ENCODE data around the gene PRR19. TPM values are rescaled to one million over a fixed set of nuclear protein-coding genes. Genes with fewer than 3 reads are reported as not detected.

Gene PRR19
- total RNA-seq, 1 donor from 2014 or later = 0.64 TPM

GRCh38 chr19:42343344-42344110, 41.6 kb downstream of the PRR19 start:
- intact Hi-C loops (cut with micrococcal nuclease) = no loop called here

- intact Hi-C loops (cut with micrococcal nuclease) = no loop called here
Observed at GRCh38 chr19:42344336-42344893, 42.5 kb downstream of the PRR19 start.

DNA sequence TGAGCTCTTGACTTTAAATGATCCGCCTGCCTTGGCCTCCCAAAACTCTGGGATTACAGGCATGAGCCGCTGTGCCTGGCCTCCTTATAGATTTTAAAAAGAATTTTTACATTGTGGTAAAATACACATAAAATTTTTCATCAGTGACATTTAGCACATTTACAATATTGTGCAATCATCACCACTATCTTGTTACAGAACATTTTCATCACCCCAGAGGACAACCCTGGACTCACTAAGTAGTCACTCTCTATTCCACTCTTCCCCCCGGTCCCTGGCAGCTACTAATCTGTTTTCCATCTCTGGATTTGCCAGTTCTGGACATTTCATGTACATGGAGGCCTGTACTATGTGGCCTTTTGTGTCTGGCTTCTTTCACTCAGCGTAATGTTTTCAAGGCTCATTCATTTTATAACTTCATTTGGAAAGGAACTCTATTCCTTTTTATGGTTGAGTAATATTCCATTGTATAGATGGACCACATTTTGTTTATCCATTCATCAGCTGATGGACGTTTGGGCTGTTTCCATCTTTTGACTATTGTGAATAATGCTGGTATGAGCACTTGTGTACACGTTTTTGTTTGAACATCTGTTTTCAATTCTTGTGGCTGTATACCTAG, 43.4 kb downstream of the PRR19 start:
- intact Hi-C loops (cut with micrococcal nuclease) = no loop called here

- intact Hi-C loops (cut with micrococcal nuclease) = no loop called here
Observed at GRCh38 chr19:42348211-42348610, 46.3 kb downstream of the PRR19 start.

DNA sequence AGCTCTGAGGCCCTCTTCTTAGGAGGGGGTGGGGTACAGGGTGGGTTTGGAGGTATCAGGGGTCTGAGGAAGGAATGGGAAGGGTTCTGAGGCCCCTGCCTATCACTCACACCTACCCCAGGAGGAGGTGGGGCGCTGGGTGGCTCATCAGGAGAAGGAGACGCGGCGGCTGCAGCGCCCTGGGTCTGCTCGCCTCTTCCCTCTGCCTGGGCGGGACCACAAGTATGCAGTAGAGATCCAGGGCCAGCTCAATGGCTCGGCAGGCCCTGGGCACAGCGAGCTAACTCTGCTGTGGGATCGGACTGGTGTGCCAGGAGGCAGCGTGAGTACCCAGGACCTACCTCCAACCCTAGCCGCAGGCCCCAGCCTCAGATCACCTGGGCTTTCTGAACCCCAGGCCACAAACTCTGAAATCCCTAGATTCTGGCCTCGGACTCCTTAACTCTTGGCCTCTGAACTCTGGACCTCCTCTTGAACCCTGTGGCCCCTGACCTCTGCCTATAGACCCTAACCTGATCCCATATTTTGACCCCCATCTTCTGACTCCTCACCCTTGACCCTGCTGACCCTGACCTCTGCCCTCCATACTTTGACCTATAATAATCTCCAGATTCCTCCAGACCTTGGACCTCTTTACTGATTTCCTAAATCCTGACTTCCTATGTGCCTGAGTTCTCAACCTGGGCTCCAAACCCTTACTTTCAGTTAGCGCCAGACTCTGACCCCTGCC, 47.6 kb downstream of the PRR19 start:
- intact Hi-C loops (cut with micrococcal nuclease) = no loop called here

GRCh38 chr19:42350417-42350816, 48.5 kb downstream of the PRR19 start:
- intact Hi-C loops (cut with micrococcal nuclease) = no loop called here

GRCh38 chr19:42351079-42351735, 49.3 kb downstream of the PRR19 start:
- intact Hi-C loops (cut with micrococcal nuclease) = no loop called here

GRCh38 chr19:42352301-42353259, 50.6 kb downstream of the PRR19 start:
- intact Hi-C loops (cut with micrococcal nuclease) = no loop called here

- intact Hi-C loops (cut with micrococcal nuclease) = no loop called here
Observed at GRCh38 chr19:42353341-42354015, 51.5 kb downstream of the PRR19 start.

DNA sequence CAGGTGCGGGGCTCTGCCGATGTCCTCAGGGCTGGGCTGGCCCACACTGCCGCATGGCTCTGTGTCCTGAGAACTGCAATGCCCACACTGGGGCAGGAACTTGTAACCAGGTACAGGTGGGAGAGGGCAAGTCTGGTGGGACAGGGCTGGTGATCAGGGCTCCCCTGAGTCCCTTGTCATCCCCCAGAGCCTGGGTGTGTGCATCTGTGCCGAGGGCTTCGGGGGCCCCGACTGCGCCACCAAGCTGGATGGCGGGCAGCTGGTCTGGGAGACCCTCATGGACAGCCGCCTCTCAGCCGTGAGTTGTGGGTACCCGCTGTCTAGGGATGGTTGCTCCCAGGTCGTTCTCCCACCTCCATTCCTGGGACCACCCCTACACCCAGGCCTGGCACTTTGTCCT, 54.0 kb downstream of the PRR19 start:
- intact Hi-C loops (cut with micrococcal nuclease) = no loop called here

- intact Hi-C loops (cut with micrococcal nuclease) = no loop called here
Observed at GRCh38 chr19:42356686-42357085, 54.8 kb downstream of the PRR19 start.

DNA sequence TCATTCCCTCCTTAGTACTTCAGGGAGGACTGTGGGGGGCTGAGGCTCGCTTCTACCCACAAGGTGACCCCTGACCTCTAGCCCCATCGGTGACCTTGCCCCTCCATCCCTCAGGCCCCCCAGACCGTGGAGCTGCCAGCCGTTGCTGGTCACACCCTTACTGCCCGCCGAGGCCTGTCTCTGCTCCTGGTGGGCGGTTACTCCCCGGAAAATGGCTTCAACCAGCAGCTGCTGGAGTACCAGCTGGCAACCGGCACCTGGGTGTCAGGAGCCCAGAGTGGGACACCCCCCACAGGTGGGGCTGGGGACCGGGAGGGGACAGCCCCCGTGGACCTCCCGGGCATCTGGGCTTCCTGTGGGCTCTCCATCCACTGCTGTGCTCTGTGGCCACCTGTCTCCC, 55.4 kb downstream of the PRR19 start:
- intact Hi-C loops (cut with micrococcal nuclease) = no loop called here

Other genes with a start within 250 kb of the PRR19 start
- 2.0 and 2.9 TPM in 2 replicates for gene GRIK5, start 231.9 kb upstream of the PRR19 start, total RNA-seq
- gene ZNF574, start 226.0 kb upstream of the PRR19 start, total RNA-seq = 14.2 and 14.6 TPM in 2 replicates
- 25.6 and 28.1 TPM in 2 replicates for gene POU2F2, start 169.7 kb upstream of the PRR19 start, total RNA-seq
- 40.3 and 40.4 TPM in 2 replicates for gene DEDD2, start 84.5 kb upstream of the PRR19 start, total RNA-seq
- gene ZNF526, start 81.8 kb upstream of the PRR19 start, total RNA-seq = 18.4 and 20.0 TPM in 2 replicates
- 49.1 and 49.4 TPM in 2 replicates for gene GSK3A, start 59.5 kb upstream of the PRR19 start, total RNA-seq
- 36.2 and 41.4 TPM in 2 replicates for gene ERF, start 47.0 kb upstream of the PRR19 start, total RNA-seq
- gene CIC, start 32.9 kb upstream of the PRR19 start, total RNA-seq = 70.0 and 71.8 TPM in 2 replicates
- gene PAFAH1B3, start 492 bp downstream of the PRR19 start, total RNA-seq = 40.5 and 45.8 TPM in 2 replicates
- gene TMEM145, start 11.2 kb downstream of the PRR19 start, total RNA-seq = 0.77 TPM in 1 of 2 replicates, not detected in the other
- 4.2 and 5.0 TPM in 2 replicates for gene MEGF8, start 23.5 kb downstream of the PRR19 start, total RNA-seq
- gene CNFN, start 88.2 kb downstream of the PRR19 start, total RNA-seq = 0.34 TPM in 1 of 2 replicates, not detected in the other
- gene LIPE, start 125.3 kb downstream of the PRR19 start, total RNA-seq = 29.1 and 30.5 TPM in 2 replicates
- not detected in 2 replicates for gene CXCL17, start 140.8 kb downstream of the PRR19 start, total RNA-seq
- 26.9 and 27.6 TPM in 2 replicates for gene CEACAM1, start 226.3 kb downstream of the PRR19 start, total RNA-seq

Measured in T-helper 2 cell treated with Interferon-gamma antibody and Interleukin-4, amounts not matched to agents 100 ng/mL and 5 ng/mL, for 36 hours (primary cell).